NCI-H345 (cell line): ENCODE measurements around the gene RAB9B.
"Not testable (repeated sequence)": the region's sequence is repeated elsewhere in the genome, so short reads cannot be mapped to it uniquely, and the experiment has no call there.

Experiments
- DNase-seq: peaks from one replicate; lab custom pipeline; 2025; lab: John Stamatoyannopoulos, UW

Gene RAB9B, protein sequence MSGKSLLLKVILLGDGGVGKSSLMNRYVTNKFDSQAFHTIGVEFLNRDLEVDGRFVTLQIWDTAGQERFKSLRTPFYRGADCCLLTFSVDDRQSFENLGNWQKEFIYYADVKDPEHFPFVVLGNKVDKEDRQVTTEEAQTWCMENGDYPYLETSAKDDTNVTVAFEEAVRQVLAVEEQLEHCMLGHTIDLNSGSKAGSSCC

DNA sequence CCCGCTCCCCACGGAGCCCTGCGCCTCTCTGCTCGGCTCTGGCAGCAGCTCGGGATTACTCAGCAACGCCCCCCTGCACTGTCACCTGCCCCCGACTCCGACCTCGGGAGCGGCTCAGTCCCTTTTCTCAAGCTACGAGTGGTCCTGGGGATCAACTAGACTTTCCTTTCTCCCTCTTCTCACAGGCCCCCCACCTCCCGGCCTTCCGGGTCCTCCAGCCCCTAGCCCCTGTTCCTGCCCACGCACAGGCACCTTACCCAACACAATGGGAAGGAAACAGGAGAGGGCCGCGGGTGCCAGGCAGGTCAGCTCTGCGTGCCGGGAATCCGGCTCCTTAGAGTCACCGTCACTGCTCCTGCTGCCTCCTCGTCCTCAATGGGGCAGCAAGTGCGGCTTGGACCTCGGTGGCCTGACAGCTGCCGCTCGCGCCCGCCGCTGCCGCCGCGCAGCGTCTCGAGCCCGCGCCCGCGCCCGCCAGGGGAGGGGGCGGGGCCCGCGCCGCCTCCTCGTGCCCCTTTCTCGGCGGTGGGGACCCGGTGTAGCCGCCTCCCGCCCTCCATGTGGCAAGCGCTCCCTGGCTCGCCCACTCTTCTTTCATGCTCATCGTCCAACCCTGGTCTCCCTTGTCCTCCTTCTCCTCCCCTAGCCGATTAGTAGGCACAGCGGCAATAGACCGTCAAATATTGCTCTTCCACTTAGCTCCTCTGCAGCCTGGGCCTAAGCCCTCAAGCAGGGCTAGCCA is at the start of gene RAB9B:
Gene RAB9B (minus strand): TSS at position 455 of the 742 bp plus-strand sequence. CDS start 6,473 bp downstream, outside the sequence.
- DNase-seq: peak; percentile 85

DNA sequence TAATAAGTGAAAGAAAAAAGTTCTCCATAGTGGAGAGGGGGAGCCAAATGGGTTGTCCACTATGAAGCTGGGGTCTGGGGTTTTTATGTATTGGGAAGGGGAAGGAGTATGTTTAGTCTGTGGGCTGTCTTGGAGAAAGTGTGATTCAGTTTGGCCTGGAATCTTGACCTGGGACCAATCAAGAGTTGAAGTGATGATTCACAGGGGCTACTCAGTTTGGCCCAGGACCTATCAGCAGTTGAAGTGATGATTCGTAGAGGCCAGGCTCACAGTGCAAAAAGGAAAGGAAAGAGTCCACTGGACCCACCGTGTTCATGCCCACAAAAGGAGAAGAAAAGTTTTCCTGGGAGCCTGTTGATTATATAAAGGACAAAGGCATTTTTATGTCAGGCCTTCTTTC is 47.3 kb upstream of the RAB9B start:
- DNase-seq: no peak

DNA sequence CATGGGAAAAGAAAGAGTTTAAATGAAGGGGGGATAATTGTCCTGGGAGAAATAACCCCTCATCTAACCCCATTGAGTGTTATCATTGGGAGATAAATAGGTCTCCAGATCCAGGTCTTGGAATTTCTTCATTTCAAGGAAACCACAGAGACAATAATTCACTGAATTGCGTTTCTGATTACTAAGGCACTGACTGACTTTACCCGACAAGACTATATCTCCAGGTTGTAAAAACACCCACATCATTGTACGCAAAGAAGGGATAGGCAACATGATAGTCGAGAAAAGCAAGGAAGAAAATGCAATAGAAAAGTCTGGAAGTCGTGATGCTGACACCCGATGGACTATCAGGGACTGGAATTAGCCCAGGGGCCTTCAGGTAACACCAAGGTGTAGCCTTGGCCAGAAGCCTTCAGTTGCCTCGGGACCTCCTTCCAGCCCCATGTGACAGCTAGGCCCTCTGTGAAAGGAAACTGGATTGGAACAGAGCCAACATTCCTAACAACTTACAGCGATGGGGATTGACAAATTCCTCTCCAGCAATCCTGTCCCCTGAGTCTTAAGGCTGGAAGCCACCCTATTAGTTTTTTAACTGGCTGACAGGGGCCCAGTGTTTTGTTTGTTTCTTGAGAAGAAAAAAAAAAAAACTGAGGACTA is 46.5 kb upstream of the RAB9B start:
- no peak for DNase-seq

DNA sequence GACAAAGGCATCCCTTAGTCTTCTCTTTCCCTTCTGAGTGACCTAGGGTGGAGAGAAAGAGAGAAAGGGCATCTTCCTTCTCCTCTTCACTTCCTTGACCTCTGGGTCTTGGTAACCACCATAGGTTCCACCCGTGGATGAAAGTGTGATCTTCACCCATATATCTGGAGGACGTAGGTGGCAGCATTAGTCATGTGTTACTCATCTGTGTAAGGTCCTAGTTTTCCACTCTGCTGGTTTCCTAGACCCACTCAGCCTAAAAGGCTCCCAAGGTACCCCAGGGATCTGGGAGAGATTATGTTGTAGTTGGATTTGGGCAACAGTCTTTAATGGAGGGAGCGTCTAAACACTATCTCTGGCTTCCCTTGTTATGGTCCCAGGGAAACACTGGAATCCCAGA is 45.5 kb upstream of the RAB9B start:
- no peak for DNase-seq

DNA sequence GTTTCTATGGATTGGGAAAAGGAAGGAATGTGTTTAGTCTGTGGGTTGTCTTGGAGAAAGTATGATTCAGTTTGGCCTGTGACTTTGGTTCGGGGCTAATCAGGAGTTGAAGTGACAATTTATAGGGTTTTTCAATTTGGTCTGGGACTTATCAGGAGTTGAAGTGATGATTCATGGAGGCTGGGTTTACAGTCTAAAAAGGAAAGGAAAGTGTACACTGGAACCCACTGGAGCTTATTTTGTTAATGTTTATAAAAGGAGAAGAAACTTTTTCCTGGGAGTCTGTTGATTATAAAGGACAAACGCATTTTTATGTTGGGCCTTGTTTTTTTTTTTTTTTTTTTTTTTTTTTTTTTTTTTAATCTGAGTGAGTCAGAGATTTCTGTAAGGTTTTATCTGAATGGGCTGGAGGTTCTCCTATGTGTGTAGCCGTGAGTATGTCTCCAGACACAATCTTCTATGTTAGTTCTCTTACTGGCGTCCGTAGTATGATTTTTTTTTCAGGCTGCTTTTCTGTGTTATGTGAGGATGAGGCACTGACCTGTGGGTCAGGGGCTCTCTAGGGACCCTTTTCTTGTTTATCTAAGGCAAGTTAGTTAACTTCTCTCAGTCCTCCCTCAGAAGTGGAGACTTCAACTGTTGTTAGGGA is 33.0 kb upstream of the RAB9B start:
- no peak for DNase-seq

DNA sequence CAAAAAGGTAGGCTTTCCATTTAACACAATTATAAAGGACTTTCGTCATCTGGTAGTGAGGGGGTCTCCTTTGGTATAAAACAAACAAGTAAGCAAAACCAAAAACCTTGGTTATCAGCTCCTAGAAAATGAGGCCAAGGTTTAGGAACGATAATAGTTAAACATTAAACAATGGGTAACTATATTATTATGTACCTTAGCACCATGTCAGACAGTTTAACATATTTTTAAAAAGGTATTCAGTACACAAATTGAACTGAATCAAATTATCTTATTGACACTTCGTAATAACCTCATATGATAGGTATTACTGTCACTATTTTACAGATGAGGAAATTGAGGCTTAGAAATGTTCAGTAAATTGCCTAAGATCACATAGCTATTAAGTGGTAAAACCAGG is 32.1 kb upstream of the RAB9B start:
- no peak for DNase-seq

DNA sequence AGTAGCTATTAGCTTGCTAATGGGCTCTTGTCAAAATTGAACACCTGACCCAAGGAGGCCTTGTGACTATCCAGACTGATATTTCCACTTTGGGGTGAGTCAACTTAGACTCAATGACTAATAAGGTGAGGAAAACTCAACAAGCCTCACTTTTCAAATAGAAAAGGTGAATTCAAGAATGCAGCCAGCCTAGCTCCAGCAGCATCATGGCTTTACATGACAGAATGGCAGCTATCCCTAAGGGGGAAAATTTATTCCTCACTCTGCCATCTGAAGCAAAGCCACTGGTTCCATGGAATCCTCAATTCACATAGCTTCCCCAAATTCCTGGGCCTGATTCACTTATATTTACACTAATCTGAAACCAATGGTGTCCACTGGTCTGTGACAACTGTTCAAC is 29.1 kb upstream of the RAB9B start:
- no peak for DNase-seq

DNA sequence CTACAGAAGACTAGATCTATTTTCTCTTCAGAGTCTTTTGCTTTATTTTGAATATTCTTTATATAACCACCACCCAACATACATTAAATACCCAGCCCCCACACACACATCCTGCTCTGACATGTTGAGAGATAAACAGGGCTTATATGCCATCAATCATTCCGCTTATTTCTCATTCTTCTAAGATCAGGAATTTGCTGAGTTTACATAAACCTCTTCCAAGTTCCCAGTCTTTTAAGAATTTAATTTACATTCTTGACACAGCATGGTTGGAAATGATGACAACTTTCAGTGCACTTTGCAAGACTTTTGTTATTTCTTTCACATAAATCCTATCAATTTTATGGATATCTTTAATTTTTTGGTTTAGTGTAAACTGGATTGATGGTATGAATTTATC is 17.5 kb upstream of the RAB9B start:
- DNase-seq: no peak

DNA sequence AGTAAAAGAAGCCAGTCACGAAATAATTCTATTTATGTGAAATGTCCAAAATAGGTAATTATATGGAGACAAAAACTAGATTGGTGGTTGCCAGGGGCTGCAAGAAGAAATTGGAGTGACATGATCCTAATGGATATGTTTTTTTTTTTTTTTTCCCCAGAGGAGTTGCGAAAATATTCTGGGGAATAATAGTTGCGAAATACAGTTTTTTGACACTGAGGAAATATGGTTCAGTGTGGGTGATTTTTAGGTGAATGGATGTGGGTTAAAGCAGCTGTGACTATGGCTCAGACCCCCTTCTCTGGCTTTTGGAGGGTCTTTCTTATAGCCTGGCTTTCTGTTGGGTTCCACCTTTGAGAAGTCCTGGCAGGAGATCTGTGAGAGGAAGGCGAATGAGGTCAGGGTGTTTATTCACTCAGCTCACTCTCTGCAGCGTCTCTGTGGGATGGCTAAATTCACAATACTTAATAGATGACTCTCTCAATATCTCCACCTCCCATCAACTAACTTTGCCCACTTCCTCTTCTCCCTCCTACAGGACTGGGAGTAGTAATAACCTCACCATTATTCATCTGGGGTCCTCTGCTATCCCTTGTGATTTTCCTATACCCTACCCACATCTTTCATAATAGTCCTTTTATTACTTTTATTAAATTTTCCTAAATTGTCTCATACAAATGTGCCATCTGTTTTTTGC is 15.3 kb upstream of the RAB9B start:
- DNase-seq: no peak

DNA sequence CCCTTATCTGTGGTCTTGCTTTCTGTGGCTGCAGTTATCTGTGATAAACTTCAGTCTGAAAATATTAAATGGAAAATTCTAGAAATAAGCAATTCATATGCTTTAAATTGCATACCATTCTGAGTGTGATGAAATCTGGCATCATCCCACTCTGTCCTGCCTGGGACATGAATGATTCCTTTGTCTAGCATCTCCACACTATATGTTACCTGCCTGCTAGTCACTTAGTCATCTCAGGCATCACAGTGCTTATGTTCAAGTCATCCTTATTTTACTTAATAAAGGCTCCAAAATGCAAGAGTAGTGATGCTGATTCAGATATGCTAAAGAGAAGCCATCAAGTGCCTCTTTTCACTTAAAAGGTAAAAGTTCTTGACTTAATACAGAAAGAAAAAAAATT is 14.3 kb upstream of the RAB9B start:
- no peak for DNase-seq

DNA sequence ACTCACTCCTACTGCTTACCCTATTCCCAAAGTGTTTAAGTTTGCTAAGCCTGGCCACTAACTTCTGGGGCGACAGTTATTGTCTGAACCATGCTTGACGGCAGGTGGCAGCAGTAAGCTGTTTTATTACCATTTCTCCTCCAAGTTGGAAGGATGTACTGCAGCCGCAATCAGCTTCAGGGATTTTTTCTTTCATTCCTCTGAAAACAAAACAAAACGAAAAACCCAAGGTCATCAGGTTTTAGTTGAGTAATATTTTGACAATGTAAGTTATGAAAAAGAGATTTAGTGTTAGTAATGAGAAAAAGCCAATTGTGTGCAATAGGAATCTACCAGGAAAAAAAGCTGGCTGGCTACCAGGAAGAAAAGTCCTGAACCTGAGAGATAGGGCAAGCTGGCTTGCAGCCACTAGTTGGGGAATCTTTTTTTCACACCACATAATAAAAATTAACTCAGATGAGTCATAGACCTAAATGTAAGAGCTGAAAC is 13.2 kb upstream of the RAB9B start:
- peak; percentile 48 for DNase-seq

DNA sequence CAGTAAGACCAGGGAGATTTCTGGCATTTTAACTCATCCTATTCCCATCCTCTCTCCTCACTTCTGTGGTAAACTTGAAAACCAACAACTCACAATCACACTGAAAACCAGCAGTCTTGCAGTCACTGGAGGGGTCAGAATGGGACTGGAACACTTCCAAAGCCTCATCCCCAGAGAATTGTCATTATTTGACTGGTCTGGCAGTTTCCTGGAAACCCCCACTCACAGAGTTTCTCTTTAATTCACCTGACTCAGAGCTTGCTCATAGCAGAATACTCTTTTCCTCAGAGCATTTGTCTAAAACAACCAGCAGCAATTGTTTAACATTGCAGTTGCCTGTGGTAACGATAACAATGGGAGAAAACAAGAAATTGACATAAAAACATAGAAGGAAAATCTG is 7.3 kb upstream of the RAB9B start:
- DNase-seq: no peak

DNA sequence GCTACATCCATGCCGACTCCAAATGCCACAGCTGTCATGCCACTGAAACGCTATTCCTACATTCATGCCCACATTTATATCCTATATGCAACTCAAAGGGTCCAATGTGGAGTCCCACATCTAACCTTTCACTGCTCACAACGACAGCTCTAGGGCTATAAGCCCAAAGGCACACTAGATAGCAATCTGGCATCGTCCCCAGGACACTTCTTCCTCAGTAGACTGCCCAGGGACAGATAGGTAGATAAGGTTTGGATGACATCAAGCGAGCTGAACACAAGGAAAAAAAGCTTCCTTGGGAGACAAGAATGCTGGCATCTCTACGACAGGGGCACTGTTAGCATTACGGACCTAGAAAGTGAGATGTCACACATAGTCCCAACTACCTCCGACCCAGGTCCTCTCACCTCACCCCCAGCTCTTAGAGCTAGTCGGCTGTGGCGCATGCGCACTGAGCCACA is 685 bp downstream of the RAB9B start:
- DNase-seq: no peak

DNA sequence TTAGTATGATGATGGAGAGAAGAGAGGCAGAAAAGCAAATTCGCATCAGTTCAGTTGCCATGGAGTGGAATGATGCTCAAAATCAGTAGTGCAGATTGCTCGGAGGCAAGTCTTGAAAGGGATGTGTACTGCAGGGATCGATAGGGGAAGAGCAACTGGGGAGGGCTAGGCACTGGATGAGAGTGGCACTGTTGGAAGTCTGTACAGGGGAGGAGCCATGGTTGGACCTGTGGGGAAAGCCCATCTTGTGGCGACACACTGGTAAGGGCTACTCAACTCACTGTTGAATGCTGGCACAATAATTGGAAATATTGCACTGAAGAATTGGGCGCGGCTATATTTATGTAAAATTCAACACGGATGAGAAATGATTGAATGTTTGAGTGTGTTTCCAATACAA is 1.2 kb downstream of the RAB9B start:
- no peak for DNase-seq

DNA sequence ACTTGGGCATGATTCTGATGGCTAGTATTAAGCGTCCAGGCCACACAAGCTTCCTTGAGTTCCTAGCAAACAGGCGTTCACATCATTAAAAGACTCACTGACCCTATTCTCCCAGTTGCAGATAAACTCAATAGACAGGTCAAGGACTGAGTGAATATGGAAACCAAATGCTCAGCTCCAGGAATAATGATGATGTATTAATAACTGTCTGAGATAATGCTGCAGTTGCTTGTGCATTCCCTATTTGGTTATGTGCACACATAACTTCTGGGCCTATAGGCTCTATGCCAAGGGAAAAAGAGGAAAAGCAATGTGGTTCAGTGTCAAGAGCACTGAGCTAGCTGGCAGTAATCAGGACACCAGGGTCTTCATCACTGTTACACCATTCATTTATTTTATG is 3.5 kb downstream of the RAB9B start:
- no peak for DNase-seq

DNA sequence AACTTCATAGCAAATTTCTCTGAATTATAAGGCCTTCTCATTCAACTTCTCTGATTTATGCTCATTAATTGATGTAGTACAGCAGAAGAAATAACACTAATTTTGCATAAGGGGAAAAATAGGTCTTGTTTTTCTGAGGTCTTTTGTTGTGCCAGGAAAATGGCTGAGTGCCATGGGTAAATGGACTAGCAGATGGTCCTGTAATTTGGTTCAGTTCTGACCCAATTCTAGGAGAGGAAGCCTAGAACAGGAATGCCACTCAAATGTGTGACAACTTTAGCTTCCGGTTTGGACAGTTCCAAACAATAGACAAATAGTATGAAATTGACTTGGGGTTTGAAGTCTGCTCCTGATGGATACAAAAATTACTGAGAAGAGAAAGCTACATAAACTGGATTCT is 6.2 kb downstream of the RAB9B start:
- DNase-seq: no peak

DNA sequence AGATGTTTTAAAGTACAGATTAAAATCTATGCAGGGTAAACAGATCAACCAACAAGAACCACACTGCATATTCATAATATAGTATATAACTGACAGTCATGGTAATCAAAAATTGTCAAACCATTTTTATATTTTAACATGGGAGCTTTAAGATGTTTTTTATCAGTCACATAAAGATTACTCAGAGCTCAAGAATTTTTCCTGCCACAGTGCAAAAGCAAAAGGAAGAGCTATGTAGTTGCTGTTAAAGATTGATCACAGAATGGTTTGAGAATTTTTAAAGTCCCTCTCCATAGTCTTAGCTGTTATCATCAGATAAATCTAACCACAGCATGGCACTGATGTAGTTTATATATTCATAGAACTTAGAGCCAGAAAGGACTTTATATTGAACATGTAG is 8.5 kb downstream of the RAB9B start:
- no peak for DNase-seq

DNA sequence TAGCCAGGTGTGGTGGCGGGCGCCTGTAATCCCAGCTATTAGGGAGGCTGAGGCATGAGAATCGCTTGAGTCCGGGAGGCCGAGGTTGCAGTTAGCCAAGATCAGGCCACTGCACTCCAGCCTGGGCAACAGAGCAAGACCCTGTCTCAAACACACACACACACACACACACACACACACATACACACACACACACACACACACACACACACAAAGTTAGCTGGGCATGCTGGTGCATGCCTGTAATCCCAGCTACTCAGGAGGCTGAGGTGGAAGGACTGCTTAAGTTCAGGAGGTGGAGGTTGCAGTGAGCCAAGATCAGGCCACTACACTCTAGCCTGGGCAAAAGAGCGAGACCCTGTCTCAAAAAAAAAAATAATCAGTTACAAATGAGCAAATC is 11.3 kb downstream of the RAB9B start:
- not testable (repeated sequence) for DNase-seq

DNA sequence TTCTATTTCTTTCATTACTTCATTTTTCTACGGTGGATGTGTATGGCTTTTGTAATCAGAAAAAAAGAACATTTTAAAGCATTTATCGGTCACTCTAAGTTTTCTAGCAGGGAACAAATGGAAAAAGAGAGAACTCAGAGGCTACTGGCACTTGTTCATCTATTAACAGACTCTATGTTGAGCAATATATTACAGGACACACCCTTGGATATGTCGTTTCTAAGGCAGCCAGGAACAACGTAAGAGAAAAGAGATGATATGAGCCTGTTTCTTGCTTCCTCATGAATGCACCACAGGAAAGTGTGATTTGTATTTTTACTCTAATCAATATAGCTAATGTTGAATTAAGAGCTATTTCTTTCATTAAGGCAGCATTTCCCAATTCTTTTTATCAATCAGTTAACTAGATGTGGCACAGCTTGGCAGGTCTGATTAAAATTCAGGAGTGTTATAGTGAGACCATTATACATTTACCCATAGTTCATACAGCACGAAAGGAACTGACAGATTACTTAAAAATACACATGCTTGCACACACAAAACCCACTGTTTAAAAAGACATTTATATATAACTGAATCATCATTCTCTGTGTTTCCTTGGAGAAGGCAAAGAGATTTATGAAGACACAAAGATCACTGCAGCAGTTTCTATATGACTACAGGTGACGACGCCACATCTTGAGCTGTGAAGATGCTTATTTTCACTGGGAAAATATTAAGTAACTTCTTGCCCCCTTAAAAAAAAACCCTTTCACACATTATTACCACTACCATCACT is 13.0 kb downstream of the RAB9B start:
- no peak for DNase-seq

DNA sequence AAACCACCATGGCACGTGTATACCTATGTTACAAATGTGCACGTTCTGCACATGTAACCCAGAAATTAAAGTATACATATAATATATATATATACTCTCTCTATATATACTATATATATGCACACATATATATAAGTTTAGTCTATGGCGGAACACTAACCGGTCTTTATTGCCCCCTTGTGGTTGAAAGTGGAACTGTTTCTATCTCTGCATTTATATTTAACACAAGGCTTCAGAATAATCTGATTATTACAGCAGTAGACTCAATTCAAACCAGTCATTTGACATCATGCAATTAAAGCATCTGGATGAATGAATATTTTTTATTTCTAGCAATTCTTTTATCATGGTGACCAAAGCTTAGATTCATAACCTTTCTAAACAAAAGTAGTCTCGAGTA is 14.6 kb downstream of the RAB9B start:
- peak; percentile 60 for DNase-seq

DNA sequence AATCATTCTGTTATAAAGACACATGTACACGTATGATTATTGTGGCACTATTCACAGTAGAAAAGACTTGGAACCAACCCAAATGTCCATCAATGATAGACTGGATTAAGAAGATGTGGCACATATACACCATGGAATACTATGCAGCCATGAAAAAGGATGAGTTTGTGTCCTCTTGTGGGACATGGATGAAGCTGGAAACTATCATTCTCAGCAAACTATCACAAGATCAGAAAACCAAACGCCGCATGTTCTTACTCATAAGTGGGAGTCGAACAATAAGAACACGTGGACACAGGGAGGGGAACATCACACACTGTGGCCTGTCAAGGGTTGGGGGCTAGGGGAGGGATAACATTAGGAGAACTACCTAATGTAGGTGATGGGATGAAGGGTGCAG is 15.0 kb downstream of the RAB9B start:
- DNase-seq: not testable (repeated sequence)
